ENCODE results near the gene PLVAP. TPM values are rescaled to one million over a fixed set of nuclear protein-coding genes. Genes with fewer than 3 reads are reported as not detected.

Gene PLVAP
- total RNA-seq, 4 donors from 2014 or later, result 41.4 to 110 (median 67.9) TPM

GRCh38 chr19:17321655-17322489 lies 55.3 kb downstream of the PLVAP start:
- no peak overlapping the region for H3K27ac ChIP-seq
- no peaks in the 10 kb centered on the region for H3K9me3 ChIP-seq
- ATAC-seq, result no peak
- no peak overlapping the region for H3K4me3 ChIP-seq
- WGBS, 2 donors (ENCODE audit: low coverage in 1 of 2), result 100% methylated on average over 1 to 2 of the region's 19 CpGs
- no peaks in the 10 kb centered on the region for H3K27me3 ChIP-seq
- peaks cover 0 to 71% of the 10 kb centered on the region in 2 donors for H3K36me3 ChIP-seq
- H3K4me1 ChIP-seq, result peaks cover 0 to 36% (median 0%) of the 10 kb centered on the region in 3 donors
- TF ChIP-seq EP300 (IDR thresholded peaks at IDR 0.05) (no peak), POLR2AphosphoS5 (IDR thresholded peaks at IDR 0.05) (no peak), CTCF (IDR thresholded peaks at IDR 0.05) (no peak), POLR2A (IDR thresholded peaks at IDR 0.05) (no peak)

DNA sequence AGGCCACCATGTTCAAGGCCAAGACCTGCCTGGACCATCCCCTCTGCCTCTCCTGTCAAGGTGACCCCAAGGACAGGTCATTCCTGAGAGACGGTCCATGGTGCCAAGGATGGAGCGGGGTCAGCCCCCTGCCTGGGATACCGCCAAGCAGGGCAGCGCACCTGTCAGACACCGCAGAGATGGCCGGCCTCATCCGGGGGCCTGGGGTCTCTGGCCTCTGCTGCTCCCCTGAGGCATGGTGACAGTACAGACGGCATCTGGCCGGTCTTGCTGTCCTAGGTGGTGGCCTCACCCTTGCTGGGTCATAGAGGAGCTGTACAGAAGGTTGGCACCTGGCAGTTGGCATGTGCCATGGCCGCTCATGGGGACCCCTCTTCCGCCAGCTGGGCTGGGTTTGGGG lies 56.7 kb downstream of the PLVAP start:
- no peak for TF ChIP-seq EP300 (IDR thresholded peaks at IDR 0.05)
- no peak for TF ChIP-seq POLR2A (IDR thresholded peaks at IDR 0.05)
- no peak for TF ChIP-seq CTCF (IDR thresholded peaks at IDR 0.05)
- no peak for TF ChIP-seq POLR2AphosphoS5 (IDR thresholded peaks at IDR 0.05)
- Histone ChIP-seq H3K4me3 (no peak overlapping the region), H3K4me1 (peaks cover 0 to 27% (median 0%) of the 10 kb centered on the region in 3 donors), H3K27ac (no peak overlapping the region), H3K36me3 (peaks cover 0 to 86% of the 10 kb centered on the region in 2 donors), H3K9me3 (no peaks in the 10 kb centered on the region), H3K27me3 (no peaks in the 10 kb centered on the region)
- ATAC-seq, result no peak
- WGBS, 2 donors (ENCODE audit: low coverage in 1 of 2), result no CpG with 5 or more reads among the region's 11 CpGs

DNA sequence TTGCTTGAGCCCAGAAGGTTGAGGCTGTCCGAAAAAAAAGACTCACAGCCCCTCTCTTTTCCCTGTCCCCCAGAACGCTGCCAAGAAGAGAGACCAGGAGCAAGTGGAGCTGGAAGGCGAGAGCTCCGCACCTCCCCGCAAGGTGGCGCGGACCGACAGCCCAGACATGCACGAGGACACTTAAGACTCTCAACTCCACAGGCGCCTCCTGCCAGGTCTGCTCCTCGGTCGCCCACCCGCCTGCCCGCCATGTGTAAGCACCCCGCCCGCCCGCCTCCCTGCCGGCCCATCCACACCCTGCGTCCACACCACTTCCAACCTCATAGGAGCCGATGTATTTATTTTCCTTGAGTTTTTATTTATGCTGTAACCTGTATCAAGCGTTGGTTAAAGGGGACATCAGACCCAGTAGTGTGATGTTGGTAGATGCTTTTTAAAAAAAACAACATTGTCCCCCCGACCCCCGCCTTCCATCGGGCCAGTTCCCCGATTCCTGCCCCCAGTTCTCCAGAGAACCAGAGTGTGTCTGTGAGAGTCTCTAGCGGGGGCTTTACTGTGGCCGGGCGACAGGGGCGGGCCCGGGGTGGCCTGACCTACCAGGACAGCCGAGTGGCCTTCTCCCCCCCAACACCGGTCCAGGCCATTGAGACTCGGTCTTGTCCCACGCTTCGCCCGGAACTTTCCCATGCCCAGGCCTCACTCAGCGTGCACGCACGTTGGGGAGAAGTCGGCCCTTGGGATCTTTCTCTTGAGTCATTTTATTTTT lies 57.5 kb downstream of the PLVAP start:
- ATAC-seq, result no peak
- TF ChIP-seq POLR2A (IDR thresholded peaks at IDR 0.05) (no peak), EP300 (IDR thresholded peaks at IDR 0.05) (no peak), POLR2AphosphoS5 (IDR thresholded peaks at IDR 0.05) (no peak), CTCF (IDR thresholded peaks at IDR 0.05) (no peak)
- Histone ChIP-seq H3K36me3 (peaks cover 0 to 83% of the 10 kb centered on the region in 2 donors), H3K9me3 (no peaks in the 10 kb centered on the region), H3K4me3 (no peak overlapping the region), H3K27ac (no peak overlapping the region), H3K4me1 (peaks cover 0 to 19% (median 0%) of the 10 kb centered on the region in 3 donors), H3K27me3 (no peaks in the 10 kb centered on the region)
- WGBS, 2 donors (ENCODE audit: low coverage in 1 of 2), result 60 to 91% methylated on average over 1 to 16 of the region's 40 CpGs

GRCh38 chr19:17318966-17319365 lies 58.2 kb downstream of the PLVAP start:
- H3K27me3 ChIP-seq, result no peaks in the 10 kb centered on the region
- H3K4me1 ChIP-seq, result peaks cover 0 to 16% (median 0%) of the 10 kb centered on the region in 3 donors
- no peak overlapping the region for H3K27ac ChIP-seq
- H3K36me3 ChIP-seq, result peaks cover 0 to 85% of the 10 kb centered on the region in 2 donors
- TF ChIP-seq POLR2A (IDR thresholded peaks at IDR 0.05) (no peak), EP300 (IDR thresholded peaks at IDR 0.05) (no peak), CTCF (IDR thresholded peaks at IDR 0.05) (no peak), POLR2AphosphoS5 (IDR thresholded peaks at IDR 0.05) (no peak)
- no peak overlapping the region for H3K4me3 ChIP-seq
- no CpG with 5 or more reads among the region's 6 CpGs for WGBS, 2 donors (ENCODE audit: low coverage in 1 of 2)
- no peaks in the 10 kb centered on the region for H3K9me3 ChIP-seq
- no peak for ATAC-seq

Data from gastroesophageal sphincter (tissue), 4 donors.